Esophagus squamous epithelium (tissue), 4 donors: ENCODE results near the gene SLC6A3.
A peak's percentile ranks its signal among the peaks of the same experiment; 100 is the strongest.

Experiments used
- POLR2A ChIP-seq, 4 donors: fragments of 450-650 bp; IDR thresholded peaks; one replicate each; pipeline ENCODE4 v1.6.1; 2017; ENCODE audit warnings: antibody characterized with exemption in 4 of 4, mild to moderate bottlenecking in 4 of 4, moderate library complexity in 3 of 4
- TF ChIP-seq, protein P1 (sequence below), 6 experiments: fragments of 450-650 bp in 4 of 6; fragments of 200-600 bp in 2 of 6; sonication (generic) in 2 of 6; IDR thresholded peaks; one replicate each; pipeline ENCODE4 v1.5.1; 2016 to 2019; ENCODE audit warnings: antibody characterized with exemption in 6 of 6, mild to moderate bottlenecking in 4 of 6, moderate library complexity in 4 of 6

DNA sequence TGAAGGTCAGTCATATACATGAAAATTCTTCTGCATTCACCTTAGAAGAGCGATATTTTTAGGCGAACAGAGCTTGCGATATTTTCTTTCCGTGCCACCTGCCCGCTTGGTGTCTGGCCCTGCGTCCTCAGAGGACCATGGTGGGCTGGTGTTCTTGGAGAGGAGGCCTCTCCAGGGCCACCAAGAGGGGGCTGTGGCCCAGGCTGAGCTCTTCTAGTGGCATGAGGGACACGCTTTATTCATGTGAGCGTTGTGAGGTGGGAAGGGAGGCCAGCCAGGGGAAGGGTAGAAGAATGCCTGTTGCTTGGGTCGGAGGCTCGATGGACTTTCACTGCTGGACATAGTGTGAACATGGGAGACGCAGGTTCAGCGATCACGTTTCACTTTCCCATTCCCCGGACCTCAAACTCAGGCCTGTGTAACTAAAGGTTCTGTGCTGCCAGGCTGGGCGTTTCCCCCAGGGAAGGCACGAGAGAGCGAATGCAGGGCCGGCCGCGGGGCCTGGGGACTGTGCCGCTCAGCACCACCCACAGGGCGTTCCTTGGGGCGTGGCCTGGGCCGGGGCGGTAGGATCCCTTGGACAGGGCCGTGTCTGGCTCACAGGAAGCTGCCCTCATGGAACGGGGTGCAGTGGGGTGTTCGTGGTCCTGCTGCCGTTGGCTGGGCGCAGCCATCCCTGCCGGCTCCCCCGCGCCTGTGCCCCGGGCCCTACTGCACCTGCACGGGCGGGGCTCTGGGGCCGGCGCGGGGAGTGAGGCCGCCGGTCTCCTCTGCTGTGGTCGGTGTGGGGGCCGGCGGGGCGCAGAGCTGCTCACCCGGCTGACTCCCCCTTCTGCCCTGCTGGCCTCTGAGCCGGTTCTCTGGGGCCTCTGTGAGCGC, 59.6 kb downstream of the SLC6A3 start:
- TF ChIP-seq, protein P1, sequence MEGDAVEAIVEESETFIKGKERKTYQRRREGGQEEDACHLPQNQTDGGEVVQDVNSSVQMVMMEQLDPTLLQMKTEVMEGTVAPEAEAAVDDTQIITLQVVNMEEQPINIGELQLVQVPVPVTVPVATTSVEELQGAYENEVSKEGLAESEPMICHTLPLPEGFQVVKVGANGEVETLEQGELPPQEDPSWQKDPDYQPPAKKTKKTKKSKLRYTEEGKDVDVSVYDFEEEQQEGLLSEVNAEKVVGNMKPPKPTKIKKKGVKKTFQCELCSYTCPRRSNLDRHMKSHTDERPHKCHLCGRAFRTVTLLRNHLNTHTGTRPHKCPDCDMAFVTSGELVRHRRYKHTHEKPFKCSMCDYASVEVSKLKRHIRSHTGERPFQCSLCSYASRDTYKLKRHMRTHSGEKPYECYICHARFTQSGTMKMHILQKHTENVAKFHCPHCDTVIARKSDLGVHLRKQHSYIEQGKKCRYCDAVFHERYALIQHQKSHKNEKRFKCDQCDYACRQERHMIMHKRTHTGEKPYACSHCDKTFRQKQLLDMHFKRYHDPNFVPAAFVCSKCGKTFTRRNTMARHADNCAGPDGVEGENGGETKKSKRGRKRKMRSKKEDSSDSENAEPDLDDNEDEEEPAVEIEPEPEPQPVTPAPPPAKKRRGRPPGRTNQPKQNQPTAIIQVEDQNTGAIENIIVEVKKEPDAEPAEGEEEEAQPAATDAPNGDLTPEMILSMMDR (IDR thresholded peaks at IDR 0.05), result no peak
- peak in 3 of 4 donors; percentile 18 to 88 (median 69) for TF ChIP-seq POLR2A (IDR thresholded peaks at IDR 0.05)
